Activated T-cell treated with anti-CD3 and anti-CD28 coated beads, Interleukin-2, amount 50 U/mL, for 4 hours (primary cell): ENCODE results near the gene VWA8. TPM values are rescaled to one million over a fixed set of nuclear protein-coding genes. Genes with fewer than 3 reads are reported as not detected.
A peak's percentile ranks its signal among the peaks of the same experiment; 100 is the strongest.
"Not testable (repeated sequence)": the region's sequence is repeated elsewhere in the genome, so short reads cannot be mapped to it uniquely, and the experiment has no call there.

Experiments used
- ATAC-seq, 2 donors: fragments of 200-7000 bp; cut with Tn5 transposase; one replicate each; pipeline ENCODE4 v1.10.0; 2021
- DNase-seq: peaks from one replicate; pipeline ENCODE4 v3.0.0-alpha.2; 2020
- H3K27me3 Mint-ChIP-seq: one replicate; pipeline ENCODE4 v1.8.0; 2021; ENCODE audit warnings: low read depth, mixed read lengths
- H3K36me3 Mint-ChIP-seq: one replicate; pipeline ENCODE4 v1.8.0; 2022; ENCODE audit warnings: mixed read lengths; ENCODE audit not compliant: insufficient read depth
- H3K4me1 Mint-ChIP-seq: one replicate; pipeline ENCODE4 v1.8.0; 2021; ENCODE audit warnings: low read depth, mixed read lengths
- H3K4me3 Mint-ChIP-seq: one replicate; pipeline ENCODE4 v1.8.0; 2021; ENCODE audit warnings: mild to moderate bottlenecking, moderate library complexity, mixed read lengths
- H3K9me3 Mint-ChIP-seq: one replicate; pipeline ENCODE4 v1.8.0; 2021; ENCODE audit warnings: mixed read lengths
- total RNA-seq, 3 donors: library from RNA; stranded (reverse); gene quantifications; one replicate each; pipeline ENCODE4 v1.2.1, GENCODE V29; 2021

The VWA8 gene
- total RNA-seq, 3 donors from 2014 or later, result 22.2 to 31.9 (median 26.4) TPM

GRCh38 chr13:41809962-41810361 lies 150.9 kb downstream of the VWA8 start:
- Mint-ChIP-seq H3K36me3 (peaks cover 51% of the 10 kb centered on the region), H3K27me3 (no peaks in the 10 kb centered on the region), H3K9me3 (peaks cover 2% of the 10 kb centered on the region), H3K4me3 (no peak overlapping the region), H3K4me1 (peaks cover 22% of the 10 kb centered on the region)
- no peak for DNase-seq
- no peak for ATAC-seq

- peak in 1 of 2 donors; percentile 14 for ATAC-seq
- not testable (repeated sequence) for H3K4me3 Mint-ChIP-seq, DNase-seq, H3K27me3 Mint-ChIP-seq
- Mint-ChIP-seq H3K36me3 (peaks cover 67% of the 10 kb centered on the region), H3K9me3 (peaks cover 19% of the 10 kb centered on the region), H3K4me1 (peaks cover 11% of the 10 kb centered on the region)
These were observed 157.5 kb downstream of the VWA8 start for GRCh38 chr13:41803445-41803735.

- ATAC-seq (peak; percentile 28 to 30), DNase-seq (no peak)
- H3K4me3 Mint-ChIP-seq, result no peak overlapping the region
- H3K27me3 Mint-ChIP-seq, result no peaks in the 10 kb centered on the region
- peaks cover 19% of the 10 kb centered on the region for H3K9me3 Mint-ChIP-seq
- H3K36me3 Mint-ChIP-seq, result peaks cover 63% of the 10 kb centered on the region
- H3K4me1 Mint-ChIP-seq, result peaks cover 11% of the 10 kb centered on the region
These were observed 158.0 kb downstream of the VWA8 start for GRCh38 chr13:41802684-41803444.

GRCh38 chr13:41802043-41802683 lies 158.7 kb downstream of the VWA8 start:
- peaks cover 64% of the 10 kb centered on the region for H3K36me3 Mint-ChIP-seq
- H3K4me3 Mint-ChIP-seq, result no peak overlapping the region
- H3K4me1 Mint-ChIP-seq, result peaks cover 11% of the 10 kb centered on the region
- peaks cover 19% of the 10 kb centered on the region for H3K9me3 Mint-ChIP-seq
- no peaks in the 10 kb centered on the region for H3K27me3 Mint-ChIP-seq
- DNase-seq (no peak), ATAC-seq (no peak)

GRCh38 chr13:41791056-41791455 lies 169.9 kb downstream of the VWA8 start:
- H3K4me3 Mint-ChIP-seq, result no peak overlapping the region
- no peaks in the 10 kb centered on the region for H3K9me3 Mint-ChIP-seq
- no peaks in the 10 kb centered on the region for H3K27me3 Mint-ChIP-seq
- no peak for ATAC-seq
- no peak for DNase-seq
- peaks cover 25% of the 10 kb centered on the region for H3K36me3 Mint-ChIP-seq
- H3K4me1 Mint-ChIP-seq, result no peaks in the 10 kb centered on the region

- peaks cover 15% of the 10 kb centered on the region for H3K36me3 Mint-ChIP-seq
- H3K27me3 Mint-ChIP-seq, result no peaks in the 10 kb centered on the region
These were observed 172.4 kb downstream of the VWA8 start for GRCh38 chr13:41788552-41788951.

GRCh38 chr13:41785402-41786172 lies 175.3 kb downstream of the VWA8 start:
- H3K4me1 Mint-ChIP-seq, result no peaks in the 10 kb centered on the region
- H3K9me3 Mint-ChIP-seq, result no peaks in the 10 kb centered on the region
- no peak for DNase-seq
- H3K27me3 Mint-ChIP-seq, result no peaks in the 10 kb centered on the region
- H3K4me3 Mint-ChIP-seq, result no peak overlapping the region
- ATAC-seq, result no peak
- peaks cover 16% of the 10 kb centered on the region for H3K36me3 Mint-ChIP-seq

More at GRCh38 chr13:41788552-41788951, 172.4 kb downstream of the VWA8 start:
- DNase-seq, result no peak
- Mint-ChIP-seq H3K4me3 (no peak overlapping the region), H3K9me3 (no peaks in the 10 kb centered on the region), H3K4me1 (no peaks in the 10 kb centered on the region)
- ATAC-seq, result no peak

- Mint-ChIP-seq H3K4me1 (no peaks in the 10 kb centered on the region), H3K9me3 (no peaks in the 10 kb centered on the region), H3K36me3 (peaks cover 16% of the 10 kb centered on the region), H3K4me3 (no peak overlapping the region), H3K27me3 (no peaks in the 10 kb centered on the region)
- DNase-seq, result no peak
- no peak for ATAC-seq
These were observed 178.8 kb downstream of the VWA8 start for GRCh38 chr13:41782086-41782485.

GRCh38 chr13:41780715-41781706 lies 179.9 kb downstream of the VWA8 start:
- Mint-ChIP-seq H3K9me3 (no peaks in the 10 kb centered on the region), H3K4me1 (no peaks in the 10 kb centered on the region), H3K27me3 (no peaks in the 10 kb centered on the region), H3K36me3 (peaks cover 13% of the 10 kb centered on the region), H3K4me3 (no peak overlapping the region)
- DNase-seq, result no peak
- no peak for ATAC-seq

GRCh38 chr13:41775251-41775650 lies 185.7 kb downstream of the VWA8 start:
- no peak for ATAC-seq
- H3K4me1 Mint-ChIP-seq, result no peaks in the 10 kb centered on the region
- H3K9me3 Mint-ChIP-seq, result no peaks in the 10 kb centered on the region
- H3K4me3 Mint-ChIP-seq, result no peak overlapping the region
- H3K36me3 Mint-ChIP-seq, result peaks cover 16% of the 10 kb centered on the region
- DNase-seq, result no peak
- no peaks in the 10 kb centered on the region for H3K27me3 Mint-ChIP-seq

GRCh38 chr13:41774605-41775218 lies 186.2 kb downstream of the VWA8 start:
- ATAC-seq, result no peak
- no peak for DNase-seq
- Mint-ChIP-seq H3K4me3 (no peak overlapping the region), H3K9me3 (no peaks in the 10 kb centered on the region), H3K4me1 (no peaks in the 10 kb centered on the region), H3K27me3 (no peaks in the 10 kb centered on the region), H3K36me3 (peaks cover 18% of the 10 kb centered on the region)

GRCh38 chr13:41767801-41768200 lies 193.1 kb downstream of the VWA8 start:
- DNase-seq (no peak), ATAC-seq (no peak)
- Mint-ChIP-seq H3K36me3 (peaks cover 28% of the 10 kb centered on the region), H3K27me3 (no peaks in the 10 kb centered on the region), H3K9me3 (no peaks in the 10 kb centered on the region), H3K4me1 (peaks cover 8% of the 10 kb centered on the region), H3K4me3 (no peak overlapping the region)

GRCh38 chr13:41766439-41766838 lies 194.5 kb downstream of the VWA8 start:
- H3K4me1 Mint-ChIP-seq, result peaks cover 8% of the 10 kb centered on the region
- DNase-seq (no peak), ATAC-seq (no peak)
- no peaks in the 10 kb centered on the region for H3K27me3 Mint-ChIP-seq
- H3K4me3 Mint-ChIP-seq, result no peak overlapping the region
- no peaks in the 10 kb centered on the region for H3K9me3 Mint-ChIP-seq
- peaks cover 33% of the 10 kb centered on the region for H3K36me3 Mint-ChIP-seq
